HepG2 (cell line): Measurements from ENCODE around the gene CHCHD1. TPM values are rescaled to one million over a fixed set of nuclear protein-coding genes. Genes with fewer than 3 reads are reported as not detected.

Source experiments
- ERF ChIP-seq: IDR thresholded peaks from 2 replicates; pipeline ENCODE4 v1.6.1; 2018; ENCODE audit warnings: missing biosample characterization, missing genetic modification reagents
- FOXM1 ChIP-seq: sonication (generic); formaldehyde crosslinking; IDR thresholded peaks from 2 replicates; pipeline ENCODE4 v1.5.0; 2020; ENCODE audit warnings: missing genetic modification reagents
- GZF1 ChIP-seq: sonication (generic); formaldehyde crosslinking; IDR thresholded peaks from 2 replicates; pipeline ENCODE4 v1.5.1; 2020; ENCODE audit warnings: mild to moderate bottlenecking, missing genetic modification reagents
- HNRNPLL ChIP-seq: fragments of 200-400 bp; formaldehyde crosslinking; IDR thresholded peaks from 2 replicates; pipeline ENCODE4 v1.6.1; 2017; ENCODE audit warnings: mild to moderate bottlenecking, low read depth, low read length; ENCODE audit not compliant: poor library complexity, severe bottlenecking
- IRX3 ChIP-seq: sonication (generic); formaldehyde crosslinking; IDR thresholded peaks from 2 replicates; pipeline ENCODE4 v1.8.1; 2023; ENCODE audit warnings: mild to moderate bottlenecking, low read depth, missing genetic modification reagents, borderline replicate concordance
- JUN ChIP-seq: sonication (generic); formaldehyde crosslinking; IDR thresholded peaks from 2 replicates; pipeline ENCODE4 v1.4.0; 2020; ENCODE audit warnings: mild to moderate bottlenecking, missing genetic modification reagents
- ONECUT2 ChIP-seq: sonication (generic); formaldehyde crosslinking; IDR thresholded peaks from 2 replicates; pipeline ENCODE4 v1.4.0; 2020; ENCODE audit warnings: missing genetic modification reagents
- RARG ChIP-seq: sonication (generic); formaldehyde crosslinking; IDR thresholded peaks from 2 replicates; pipeline ENCODE4 v1.4.0; 2020; ENCODE audit warnings: low read depth, mild to moderate bottlenecking, missing genetic modification reagents
- RBAK ChIP-seq: sonication (generic); formaldehyde crosslinking; IDR thresholded peaks from 2 replicates; pipeline ENCODE4 v1.5.1; 2020; ENCODE audit warnings: mild to moderate bottlenecking, missing genetic modification reagents
- RFXAP ChIP-seq: sonication (generic); formaldehyde crosslinking; IDR thresholded peaks from 2 replicates; pipeline ENCODE4 v1.4.0; 2020; ENCODE audit warnings: missing genetic modification reagents, borderline replicate concordance
- TAF1 ChIP-seq: sonication (generic); formaldehyde crosslinking; IDR thresholded peaks from 2 replicates; pipeline ENCODE4 v1.4.0; 2020; ENCODE audit warnings: missing genetic modification reagents
- ZBTB20 ChIP-seq: sonication (generic); formaldehyde crosslinking; IDR thresholded peaks from 2 replicates; pipeline ENCODE4 v1.8.1; 2023; ENCODE audit warnings: missing genetic modification reagents, low read depth, mild to moderate bottlenecking, borderline replicate concordance
- ZFP1 ChIP-seq: IDR thresholded peaks from 2 replicates; pipeline ENCODE4 v1.6.1; 2016
- ZNF260 ChIP-seq: sonication (generic); formaldehyde crosslinking; IDR thresholded peaks from 2 replicates; pipeline ENCODE4 v1.4.0; 2020; ENCODE audit warnings: missing genetic modification reagents, low read depth, mild to moderate bottlenecking, borderline replicate concordance
- ZNF839 ChIP-seq: sonication (generic); formaldehyde crosslinking; IDR thresholded peaks from 2 replicates; pipeline ENCODE4 v1.4.0; 2020; ENCODE audit warnings: missing genetic modification reagents, mild to moderate bottlenecking, borderline replicate concordance
- ZSCAN22 ChIP-seq: sonication (generic); formaldehyde crosslinking; IDR thresholded peaks from 2 replicates; pipeline ENCODE4 v1.4.0; 2020; ENCODE audit warnings: mild to moderate bottlenecking, missing genetic modification reagents
- polyA plus RNA-seq, 8 experiments: library from polyadenylated mRNA; depleted of rRNA in 3 of 8; stranded (reverse) in 7 of 8; unstranded in 1 of 8; fragments of >200 nt; fragmentation: Illumina TruSeq in 4 of 8; extraction: Trizol in 4 of 8; gene quantifications; 2 replicates each; pipeline versions ENCODE4 v1.2.1 to v1.2.3, GENCODE V29; 2011 to 2016; ENCODE audit warnings: low read depth in 4 of 8, missing spikeins in 1 of 8, mixed read lengths in 1 of 8; ENCODE audit not compliant: insufficient read depth in 1 of 8
- total RNA-seq, 5 experiments: library from RNA; depleted of rRNA; stranded (reverse); fragments of >200 nt; fragmentation: Illumina TruSeq; extraction: Trizol; gene quantifications; 2 replicates each; pipeline ENCODE4 v1.2.3, GENCODE V29; 2016; ENCODE audit warnings: low read depth in 1 of 5
- TF ChIP-seq, protein P1 (sequence below): sonication (generic); formaldehyde crosslinking; IDR thresholded peaks from 2 replicates; pipeline ENCODE4 v1.5.0; 2020; ENCODE audit warnings: mild to moderate bottlenecking, missing genetic modification reagents, moderate library complexity
- TF ChIP-seq, protein P2 (sequence below), 2 experiments: sonication (generic) in 1 of 2; formaldehyde crosslinking in 1 of 2; IDR thresholded peaks; 2 replicates each; pipeline versions ENCODE4 v1.6.1 to v1.9.0; 2014 to 2022; ENCODE audit warnings: antibody characterized with exemption in 1 of 2, borderline replicate concordance in 1 of 2, inconsistent platforms in 1 of 2, low read depth in 1 of 2, missing genetic modification reagents in 1 of 2
- TF ChIP-seq, protein P3 (sequence below): sonication (generic); formaldehyde crosslinking; IDR thresholded peaks from 2 replicates; pipeline ENCODE4 v1.5.1; 2020; ENCODE audit warnings: missing genetic modification reagents, mild to moderate bottlenecking, borderline replicate concordance

CHCHD1 gene
- total and polyA plus RNA-seq, 2 of the 13 experiments (the other 11 are each of a cell fraction or from before 2014, with no cell fraction given), result 36.9 to 71.2 TPM

DNA sequence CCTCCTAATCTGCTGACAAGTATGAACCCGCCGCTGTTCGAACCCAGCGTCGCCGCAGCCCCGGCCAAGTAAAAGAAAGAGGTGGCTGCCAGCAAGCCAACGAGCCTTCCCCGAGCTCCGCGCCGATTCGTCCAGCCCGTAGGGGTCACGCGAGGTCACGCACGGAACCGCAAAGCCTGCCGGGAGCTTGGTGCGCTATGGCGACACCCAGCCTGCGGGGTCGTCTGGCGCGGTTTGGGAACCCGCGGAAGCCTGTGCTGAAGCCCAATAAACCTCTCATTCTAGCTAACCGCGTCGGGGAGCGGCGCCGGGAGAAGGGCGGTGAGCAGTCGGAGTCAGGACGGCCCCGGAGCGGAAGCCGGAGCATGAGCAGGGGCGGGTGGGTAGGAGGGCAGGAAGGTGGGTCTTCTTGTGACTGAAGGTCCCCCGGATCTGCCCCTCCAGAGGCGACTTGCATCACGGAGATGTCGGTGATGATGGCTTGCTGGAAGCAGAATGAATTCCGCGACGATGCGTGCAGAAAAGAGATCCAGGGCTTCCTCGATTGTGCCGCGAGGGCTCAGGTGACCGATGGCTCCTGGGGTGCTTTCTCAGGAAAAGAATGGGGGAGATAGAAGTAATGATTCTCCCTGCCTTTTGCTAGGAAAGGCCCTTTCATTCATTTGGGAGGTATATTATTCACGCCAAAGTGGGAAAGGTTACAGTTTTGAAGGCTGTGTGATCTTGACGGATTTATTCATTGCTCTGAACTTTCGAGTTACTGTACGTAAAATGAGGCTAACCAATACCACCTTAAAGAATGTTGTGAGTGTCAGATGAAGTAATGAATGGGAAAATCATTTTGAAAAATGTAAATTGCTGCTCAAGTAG, at the start of gene CHCHD1 (continued):
- TF ChIP-seq FOXM1 (no peak), HNRNPLL (peak; percentile 68), ERF (CRISPR knock-in tag) (peak; percentile 62), IRX3 (CRISPR knock-in tag) (no peak), JUN (CRISPR knock-in tag) (no peak), TAF1 (peak; percentile 95), RARG (CRISPR knock-in tag) (no peak), ZNF839 (CRISPR knock-in tag) (no peak; the same call in 1 of the 2 replicates), ZFP1 (CRISPR knock-in tag) (no peak), ZNF260 (CRISPR knock-in tag) (no peak), RFXAP (CRISPR knock-in tag) (peak; percentile 68; the same call in 1 of the 2 replicates), RBAK (CRISPR knock-in tag) (no peak), ONECUT2 (CRISPR knock-in tag) (no peak), GZF1 (CRISPR knock-in tag) (no peak), ZBTB20 (CRISPR knock-in tag) (no peak), ZSCAN22 (CRISPR knock-in tag) (no peak)
- TF ChIP-seq, protein P1, sequence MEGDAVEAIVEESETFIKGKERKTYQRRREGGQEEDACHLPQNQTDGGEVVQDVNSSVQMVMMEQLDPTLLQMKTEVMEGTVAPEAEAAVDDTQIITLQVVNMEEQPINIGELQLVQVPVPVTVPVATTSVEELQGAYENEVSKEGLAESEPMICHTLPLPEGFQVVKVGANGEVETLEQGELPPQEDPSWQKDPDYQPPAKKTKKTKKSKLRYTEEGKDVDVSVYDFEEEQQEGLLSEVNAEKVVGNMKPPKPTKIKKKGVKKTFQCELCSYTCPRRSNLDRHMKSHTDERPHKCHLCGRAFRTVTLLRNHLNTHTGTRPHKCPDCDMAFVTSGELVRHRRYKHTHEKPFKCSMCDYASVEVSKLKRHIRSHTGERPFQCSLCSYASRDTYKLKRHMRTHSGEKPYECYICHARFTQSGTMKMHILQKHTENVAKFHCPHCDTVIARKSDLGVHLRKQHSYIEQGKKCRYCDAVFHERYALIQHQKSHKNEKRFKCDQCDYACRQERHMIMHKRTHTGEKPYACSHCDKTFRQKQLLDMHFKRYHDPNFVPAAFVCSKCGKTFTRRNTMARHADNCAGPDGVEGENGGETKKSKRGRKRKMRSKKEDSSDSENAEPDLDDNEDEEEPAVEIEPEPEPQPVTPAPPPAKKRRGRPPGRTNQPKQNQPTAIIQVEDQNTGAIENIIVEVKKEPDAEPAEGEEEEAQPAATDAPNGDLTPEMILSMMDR (CRISPR knock-in tag), result no peak; the same call in 1 of the 2 replicates
- TF ChIP-seq, protein P2, sequence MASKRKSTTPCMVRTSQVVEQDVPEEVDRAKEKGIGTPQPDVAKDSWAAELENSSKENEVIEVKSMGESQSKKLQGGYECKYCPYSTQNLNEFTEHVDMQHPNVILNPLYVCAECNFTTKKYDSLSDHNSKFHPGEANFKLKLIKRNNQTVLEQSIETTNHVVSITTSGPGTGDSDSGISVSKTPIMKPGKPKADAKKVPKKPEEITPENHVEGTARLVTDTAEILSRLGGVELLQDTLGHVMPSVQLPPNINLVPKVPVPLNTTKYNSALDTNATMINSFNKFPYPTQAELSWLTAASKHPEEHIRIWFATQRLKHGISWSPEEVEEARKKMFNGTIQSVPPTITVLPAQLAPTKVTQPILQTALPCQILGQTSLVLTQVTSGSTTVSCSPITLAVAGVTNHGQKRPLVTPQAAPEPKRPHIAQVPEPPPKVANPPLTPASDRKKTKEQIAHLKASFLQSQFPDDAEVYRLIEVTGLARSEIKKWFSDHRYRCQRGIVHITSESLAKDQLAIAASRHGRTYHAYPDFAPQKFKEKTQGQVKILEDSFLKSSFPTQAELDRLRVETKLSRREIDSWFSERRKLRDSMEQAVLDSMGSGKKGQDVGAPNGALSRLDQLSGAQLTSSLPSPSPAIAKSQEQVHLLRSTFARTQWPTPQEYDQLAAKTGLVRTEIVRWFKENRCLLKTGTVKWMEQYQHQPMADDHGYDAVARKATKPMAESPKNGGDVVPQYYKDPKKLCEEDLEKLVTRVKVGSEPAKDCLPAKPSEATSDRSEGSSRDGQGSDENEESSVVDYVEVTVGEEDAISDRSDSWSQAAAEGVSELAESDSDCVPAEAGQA (IDR thresholded peaks at IDR 0.05; ENCODE audit: low read depth), result no peak
- TF ChIP-seq, protein P2 (CRISPR knock-in tag; IDR thresholded peaks at IDR 0.05; ENCODE audit: borderline replicate concordance), result no peak
- TF ChIP-seq, protein P3, sequence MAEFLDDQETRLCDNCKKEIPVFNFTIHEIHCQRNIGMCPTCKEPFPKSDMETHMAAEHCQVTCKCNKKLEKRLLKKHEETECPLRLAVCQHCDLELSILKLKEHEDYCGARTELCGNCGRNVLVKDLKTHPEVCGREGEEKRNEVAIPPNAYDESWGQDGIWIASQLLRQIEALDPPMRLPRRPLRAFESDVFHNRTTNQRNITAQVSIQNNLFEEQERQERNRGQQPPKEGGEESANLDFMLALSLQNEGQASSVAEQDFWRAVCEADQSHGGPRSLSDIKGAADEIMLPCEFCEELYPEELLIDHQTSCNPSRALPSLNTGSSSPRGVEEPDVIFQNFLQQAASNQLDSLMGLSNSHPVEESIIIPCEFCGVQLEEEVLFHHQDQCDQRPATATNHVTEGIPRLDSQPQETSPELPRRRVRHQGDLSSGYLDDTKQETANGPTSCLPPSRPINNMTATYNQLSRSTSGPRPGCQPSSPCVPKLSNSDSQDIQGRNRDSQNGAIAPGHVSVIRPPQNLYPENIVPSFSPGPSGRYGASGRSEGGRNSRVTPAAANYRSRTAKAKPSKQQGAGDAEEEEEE, result no peak
